GM18867 (cell line): Measurements from ENCODE around the gene MYO1F.
"Not testable (repeated sequence)": the region's sequence is repeated elsewhere in the genome, so short reads cannot be mapped to it uniquely, and the experiment has no call there.

Source experiments
- ATAC-seq: cut with Tn5 transposase; IDR thresholded peaks from one replicate; pipeline ENCODE4 v1.9.1; 2021; ENCODE audit warnings: mild to moderate bottlenecking, moderate library complexity; ENCODE audit not compliant: unreplicated experiment

Gene MYO1F

DNA sequence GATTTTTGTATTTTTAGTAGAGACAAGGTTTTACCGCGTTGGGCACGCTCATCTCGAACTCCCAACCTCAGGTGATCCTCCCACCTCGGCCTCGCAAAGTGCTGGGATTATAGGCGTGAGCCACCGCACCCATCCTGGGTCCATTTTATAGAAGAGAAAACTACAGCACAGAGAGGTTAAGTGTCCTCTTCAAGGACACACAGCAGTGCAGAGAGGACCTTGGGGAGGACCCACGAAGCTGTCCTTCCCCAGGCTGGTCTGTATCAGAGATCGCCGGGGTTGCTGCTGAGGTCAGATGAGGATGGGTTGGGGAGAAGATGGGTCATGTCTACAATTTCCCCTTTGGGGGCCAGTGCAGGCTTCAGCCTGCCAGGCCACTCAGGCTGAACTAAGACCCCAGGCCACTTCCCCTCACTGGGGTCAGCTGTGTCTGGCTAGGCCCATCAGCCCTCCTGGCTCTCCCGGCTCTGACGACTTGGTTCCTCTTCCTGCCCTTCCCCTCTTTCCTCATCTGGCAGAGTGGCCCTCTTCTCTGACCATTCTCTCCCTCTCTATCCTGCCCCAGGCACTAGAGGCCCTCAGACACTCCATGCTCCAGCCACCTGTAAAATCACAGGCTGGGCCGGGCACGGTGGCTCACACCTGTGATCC lies 9.6 kb downstream of the MYO1F start:
- ATAC-seq = no peak

DNA sequence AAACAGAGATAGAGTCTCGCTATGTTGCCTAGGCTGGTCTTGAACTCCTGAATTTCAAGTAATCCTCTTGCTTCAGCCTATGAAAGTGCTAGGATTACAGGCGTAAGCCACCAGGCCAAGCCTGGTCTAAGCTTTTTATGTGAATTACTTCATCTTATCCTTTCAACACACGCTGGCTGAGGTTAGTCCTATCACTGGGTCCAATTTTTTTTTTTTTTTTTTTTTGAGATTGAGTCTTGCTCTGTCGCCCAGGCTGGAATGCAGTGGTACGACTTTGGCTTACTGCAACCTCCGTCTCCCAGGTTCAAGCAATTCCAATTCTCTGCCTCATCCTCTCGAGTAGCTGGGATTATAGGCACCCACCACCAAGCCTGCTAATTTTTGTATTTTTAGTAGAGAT lies 10.4 kb downstream of the MYO1F start:
- ATAC-seq = no peak

DNA sequence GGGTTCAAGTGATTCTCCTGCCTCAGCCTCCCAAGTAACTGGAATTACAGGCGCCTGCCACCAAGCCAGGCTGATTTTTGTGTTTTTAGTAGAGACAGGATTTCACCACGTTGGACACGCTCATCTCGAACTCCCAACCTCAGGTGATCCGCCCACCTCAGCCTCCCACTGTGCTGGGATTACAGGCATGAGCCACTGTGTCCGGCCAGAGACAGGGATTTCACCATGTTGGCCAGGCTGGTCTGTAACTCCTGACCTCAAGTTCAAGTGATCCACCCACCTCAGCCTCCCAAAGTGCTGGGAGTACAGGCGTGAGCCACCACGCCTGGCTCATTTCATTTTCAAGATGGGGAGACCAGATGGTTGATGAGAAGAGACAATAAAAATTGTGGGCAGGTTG lies 12.4 kb downstream of the MYO1F start:
- ATAC-seq = not testable (repeated sequence)

DNA sequence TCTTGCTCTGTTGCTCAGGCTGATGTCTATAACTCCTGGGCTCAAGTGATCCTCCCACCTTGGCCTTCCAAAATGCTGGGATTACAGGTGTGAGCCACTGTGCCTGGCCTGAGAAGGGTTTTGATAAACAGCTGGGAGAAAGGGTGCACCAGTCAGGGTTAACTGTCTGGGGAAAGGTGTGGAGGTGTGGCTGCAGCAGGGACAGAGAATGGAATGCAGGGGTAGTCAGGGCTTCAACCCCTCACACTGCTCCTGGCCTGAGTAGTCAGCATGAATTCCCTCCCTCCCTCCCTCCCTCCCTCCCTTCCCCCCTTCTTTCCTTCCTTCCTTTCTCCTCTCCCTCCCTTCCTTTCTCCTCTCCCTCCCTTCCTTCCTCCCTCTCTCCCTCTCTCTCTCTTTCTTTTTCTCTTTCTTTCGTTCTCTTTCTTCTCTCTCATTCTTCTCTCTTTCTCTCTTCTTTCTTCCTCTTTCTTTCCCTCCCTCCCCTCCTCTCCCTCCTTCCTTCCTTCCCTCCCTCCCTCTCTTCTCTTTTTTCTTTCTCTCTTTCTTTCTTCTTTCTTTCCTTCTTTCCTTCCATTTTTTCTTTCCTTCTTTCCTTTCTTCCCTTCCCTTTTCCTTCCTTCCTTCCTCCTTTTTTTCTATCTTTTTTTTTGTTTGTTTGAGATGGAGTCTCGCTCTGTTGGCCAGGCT lies 16.0 kb downstream of the MYO1F start:
- no peak for ATAC-seq

DNA sequence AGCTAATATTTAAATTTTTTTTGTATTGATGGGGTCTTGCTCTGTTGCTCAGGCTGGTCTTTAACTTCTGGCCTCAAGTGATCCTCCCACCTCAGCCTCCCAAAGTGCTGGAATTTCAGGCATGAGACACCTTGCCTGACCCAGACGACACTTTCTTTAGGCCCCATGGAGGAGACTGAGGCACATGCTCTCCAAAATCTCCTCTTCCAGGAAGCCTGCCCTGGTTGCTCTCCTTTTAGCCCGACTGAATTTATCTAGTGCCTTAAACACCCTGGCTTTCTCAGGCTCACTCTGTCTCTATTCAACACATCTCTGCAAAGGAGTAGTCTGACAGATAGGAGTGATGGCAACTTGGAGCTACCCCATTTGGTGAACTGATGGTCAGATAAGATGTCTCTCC lies 18.9 kb downstream of the MYO1F start:
- no peak for ATAC-seq

DNA sequence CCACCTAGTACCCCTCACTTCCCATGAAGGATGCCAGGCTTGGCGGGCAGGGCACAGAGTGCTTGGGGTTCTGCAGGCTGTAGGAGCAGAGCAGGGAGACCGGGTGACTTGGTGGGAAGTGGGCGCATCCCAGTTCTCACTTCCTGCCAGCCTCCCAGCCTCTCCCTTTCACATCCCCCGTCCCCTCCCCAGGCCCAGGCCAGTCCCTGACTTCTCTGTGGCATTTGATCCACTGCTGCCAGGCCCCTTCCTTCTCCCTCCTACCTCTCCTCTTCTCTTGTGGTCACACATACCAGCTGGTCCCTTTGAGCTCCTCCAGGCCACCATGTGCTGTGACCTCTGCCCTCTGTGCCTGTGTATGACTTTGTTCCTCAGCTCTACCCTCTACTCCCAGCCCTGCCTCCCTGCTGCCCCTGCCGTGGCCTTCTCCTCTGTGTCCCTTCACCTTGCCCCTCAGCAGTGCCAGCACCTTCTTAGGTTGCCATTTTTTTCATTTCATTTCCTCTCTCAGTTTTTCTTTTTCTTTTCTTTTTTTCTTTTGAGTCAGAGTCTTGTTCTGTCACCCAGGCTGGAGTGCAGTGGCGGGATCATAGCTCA lies 19.5 kb downstream of the MYO1F start:
- no peak for ATAC-seq

DNA sequence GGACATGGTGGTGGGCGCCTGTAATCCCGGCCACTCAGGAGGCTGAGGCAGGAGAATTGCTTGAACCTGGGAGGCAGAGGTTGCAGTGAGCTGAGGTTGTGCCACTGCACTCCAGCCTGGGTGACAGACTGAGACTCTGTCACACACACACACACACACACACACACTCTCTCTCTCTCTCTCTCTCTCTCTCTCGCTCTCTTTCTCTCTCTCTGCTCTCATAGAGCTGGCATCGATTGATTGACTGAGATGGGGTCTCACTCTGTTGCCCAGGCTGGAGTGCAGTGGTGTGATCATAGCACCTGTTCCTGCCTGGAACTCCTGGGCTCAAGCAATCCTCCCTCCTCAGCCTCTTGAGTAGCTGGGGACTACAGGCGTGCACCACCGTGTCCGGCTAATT lies 23.5 kb downstream of the MYO1F start:
- not testable (repeated sequence) for ATAC-seq

DNA sequence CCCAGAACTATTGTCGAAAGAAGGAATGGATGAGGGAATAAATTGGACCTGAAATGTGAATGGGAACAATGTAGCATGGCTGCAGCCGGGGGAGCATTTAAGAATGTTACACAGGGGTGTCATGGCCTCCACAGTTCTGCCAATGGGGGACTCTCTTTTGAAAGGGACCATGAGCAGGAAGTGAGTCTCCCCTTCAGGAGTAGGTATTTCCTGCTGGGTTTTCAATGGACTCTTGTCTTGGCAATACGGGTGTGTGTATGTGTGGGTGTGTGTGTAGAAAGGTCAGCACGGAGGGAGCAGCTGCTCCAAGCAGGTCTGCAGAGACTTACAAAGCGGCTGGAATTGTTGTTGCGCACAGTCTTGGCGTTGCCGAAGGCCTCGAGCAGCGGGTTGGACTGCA lies 24.4 kb downstream of the MYO1F start:
- ATAC-seq = no peak

DNA sequence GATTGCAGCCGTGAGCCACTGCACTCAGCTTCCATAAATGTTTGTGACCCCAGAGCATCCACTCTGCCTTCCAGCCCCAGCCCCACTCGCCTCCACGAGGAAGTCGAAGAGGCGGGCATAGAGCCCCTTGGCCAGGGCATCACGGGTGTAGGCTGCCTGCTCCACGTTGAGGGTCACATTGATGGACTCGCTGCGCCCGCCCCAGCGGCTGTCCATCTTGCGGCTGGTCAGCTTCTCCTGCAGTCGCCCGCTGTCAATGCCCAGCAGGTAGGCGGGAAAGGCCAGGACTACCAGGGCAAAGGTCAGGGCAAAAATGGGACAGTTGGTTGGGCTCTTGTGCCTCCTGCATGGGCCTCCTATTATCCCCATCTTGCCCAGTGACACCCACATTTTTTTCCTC lies 27.2 kb downstream of the MYO1F start:
- no peak for ATAC-seq

DNA sequence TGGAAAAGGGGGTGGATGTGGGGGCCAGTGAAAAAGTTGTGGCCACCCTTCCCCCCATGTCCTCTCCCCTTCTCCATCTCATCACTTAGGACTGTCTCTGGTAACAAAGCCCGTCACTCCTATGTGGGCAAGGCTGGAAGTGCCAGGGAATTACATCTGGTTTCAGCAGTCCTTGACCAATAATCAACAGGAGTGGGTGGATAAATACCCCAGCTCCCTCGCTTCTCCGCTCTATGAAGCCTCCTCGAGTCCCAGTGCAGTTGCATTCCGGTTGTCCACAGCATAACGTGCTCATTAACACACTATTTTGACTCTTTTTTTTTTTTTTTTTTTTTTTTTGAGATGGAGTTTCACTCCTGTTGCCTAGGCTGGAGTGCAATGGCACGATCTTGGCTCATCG lies 31.5 kb downstream of the MYO1F start:
- ATAC-seq = no peak

DNA sequence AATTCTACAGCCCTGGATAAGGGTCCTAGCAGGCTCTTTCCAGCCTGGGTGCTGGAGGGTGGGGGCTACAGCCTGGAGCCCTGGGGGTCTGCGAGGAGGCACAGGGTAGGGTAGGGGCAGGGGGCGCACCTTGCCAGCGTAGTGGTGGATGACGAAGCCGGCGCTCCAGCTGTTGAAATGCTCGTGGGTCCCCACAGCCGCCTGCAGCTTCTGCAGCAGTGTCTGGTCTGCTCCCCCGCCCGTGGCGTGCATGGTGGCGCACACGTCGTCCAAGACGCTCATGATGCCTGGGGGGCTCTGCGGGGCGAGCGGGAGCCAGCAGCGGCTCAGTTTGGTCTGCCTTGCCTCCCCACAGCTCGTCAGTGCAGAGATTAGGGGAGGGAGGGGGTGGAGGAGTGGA lies 33.1 kb downstream of the MYO1F start:
- no peak for ATAC-seq

DNA sequence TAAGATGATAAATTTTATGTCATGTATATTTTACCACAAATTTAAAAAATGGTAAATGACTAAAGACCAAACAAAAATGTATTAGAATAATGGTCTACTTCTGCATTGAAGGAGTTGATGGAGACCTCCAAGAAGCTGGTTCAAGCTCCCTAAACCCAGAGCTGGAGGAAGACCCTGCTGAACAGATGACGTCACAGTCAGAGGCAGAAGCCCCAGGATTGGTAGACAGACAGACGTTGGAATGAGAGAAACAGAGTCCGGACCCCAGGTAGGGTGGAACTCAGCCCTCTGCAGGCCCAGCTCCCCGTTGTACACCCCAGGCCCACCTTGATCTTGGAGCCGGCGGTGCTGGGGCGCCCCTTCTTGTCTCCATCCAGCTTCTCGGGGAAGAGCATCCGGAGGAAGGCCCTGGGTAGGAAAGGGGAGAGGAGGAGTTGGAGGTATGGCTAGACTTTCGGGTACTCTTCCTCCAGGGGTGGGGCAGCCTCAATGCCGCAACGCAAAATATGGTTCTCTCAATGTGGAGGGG lies 37.6 kb downstream of the MYO1F start:
- ATAC-seq = no peak

DNA sequence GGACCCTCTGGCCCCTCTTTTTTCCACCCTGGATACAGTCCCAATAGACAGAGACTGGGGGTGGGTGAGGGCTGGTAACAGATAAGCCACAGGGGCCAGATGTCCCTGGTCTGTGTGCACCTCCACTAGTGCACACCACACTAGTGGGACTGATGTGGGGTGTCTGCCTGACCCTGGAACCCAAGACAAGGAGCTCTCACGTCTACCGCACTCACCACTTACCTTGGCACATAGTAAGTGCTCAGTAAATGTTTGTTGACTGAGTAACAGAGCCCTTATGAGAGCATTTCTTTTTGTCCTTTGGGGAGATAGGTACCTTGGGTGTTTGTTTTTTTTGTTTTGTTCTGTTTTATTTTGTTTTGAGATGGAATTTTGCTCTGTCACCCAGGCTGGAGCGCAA lies 40.1 kb downstream of the MYO1F start:
- no peak for ATAC-seq

DNA sequence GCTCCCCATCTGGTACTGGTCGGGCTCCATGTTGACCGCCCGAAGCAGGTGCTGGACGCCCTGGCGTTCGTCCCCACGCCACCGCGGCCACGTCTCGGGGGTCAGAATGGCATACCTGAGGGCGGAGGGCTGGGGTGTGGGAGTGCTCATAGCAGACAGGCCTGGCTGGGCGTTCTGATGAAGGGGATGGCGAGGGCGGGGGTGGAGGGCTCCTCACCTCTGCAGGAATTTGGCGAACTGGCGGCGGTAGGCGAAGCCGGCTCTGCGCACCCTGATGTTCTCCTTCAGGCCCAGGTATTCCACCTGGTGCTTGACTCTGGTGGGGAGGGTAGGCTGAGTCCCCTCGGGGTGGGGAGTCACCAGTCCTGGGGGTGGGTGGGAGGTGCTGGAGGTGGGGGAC lies 41.0 kb downstream of the MYO1F start:
- ATAC-seq = no peak

DNA sequence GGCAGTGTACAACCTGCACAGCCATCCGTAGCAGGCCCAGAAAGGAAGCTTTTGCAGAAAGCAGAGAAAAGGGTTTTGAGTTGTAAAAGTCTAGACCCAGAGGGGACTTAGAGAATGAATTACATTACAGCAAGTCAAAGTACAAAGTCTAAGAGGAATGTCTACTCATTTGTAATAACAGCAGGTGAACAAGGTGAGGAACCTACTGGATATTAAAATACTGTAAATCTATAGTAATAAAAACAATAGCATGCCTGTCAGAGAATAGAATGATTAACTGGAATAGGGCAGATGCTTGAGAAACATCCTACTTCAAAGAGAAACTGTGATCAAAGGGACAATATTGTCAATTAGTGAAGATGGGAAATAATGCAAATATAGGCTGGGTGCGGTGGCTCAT lies 45.0 kb downstream of the MYO1F start:
- no peak for ATAC-seq

DNA sequence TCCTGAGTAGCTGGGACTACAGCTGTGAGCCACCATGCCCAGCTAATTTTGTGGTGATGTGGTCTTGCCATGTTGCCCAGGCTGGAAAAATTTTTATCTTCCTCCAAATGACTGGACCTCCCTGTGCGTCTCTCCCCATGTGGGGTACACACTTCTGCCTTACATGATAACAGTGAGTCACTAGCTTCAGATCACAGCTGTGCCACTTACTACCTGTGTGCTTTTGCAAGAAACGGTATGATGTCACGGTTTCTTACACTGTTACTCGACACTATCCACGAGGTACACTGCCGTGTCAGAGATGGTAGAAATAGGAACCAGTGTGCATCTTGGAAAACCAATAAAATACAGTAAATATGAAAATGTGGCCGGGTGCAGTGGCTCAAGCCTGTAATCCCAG lies 45.8 kb downstream of the MYO1F start:
- ATAC-seq = no peak

DNA sequence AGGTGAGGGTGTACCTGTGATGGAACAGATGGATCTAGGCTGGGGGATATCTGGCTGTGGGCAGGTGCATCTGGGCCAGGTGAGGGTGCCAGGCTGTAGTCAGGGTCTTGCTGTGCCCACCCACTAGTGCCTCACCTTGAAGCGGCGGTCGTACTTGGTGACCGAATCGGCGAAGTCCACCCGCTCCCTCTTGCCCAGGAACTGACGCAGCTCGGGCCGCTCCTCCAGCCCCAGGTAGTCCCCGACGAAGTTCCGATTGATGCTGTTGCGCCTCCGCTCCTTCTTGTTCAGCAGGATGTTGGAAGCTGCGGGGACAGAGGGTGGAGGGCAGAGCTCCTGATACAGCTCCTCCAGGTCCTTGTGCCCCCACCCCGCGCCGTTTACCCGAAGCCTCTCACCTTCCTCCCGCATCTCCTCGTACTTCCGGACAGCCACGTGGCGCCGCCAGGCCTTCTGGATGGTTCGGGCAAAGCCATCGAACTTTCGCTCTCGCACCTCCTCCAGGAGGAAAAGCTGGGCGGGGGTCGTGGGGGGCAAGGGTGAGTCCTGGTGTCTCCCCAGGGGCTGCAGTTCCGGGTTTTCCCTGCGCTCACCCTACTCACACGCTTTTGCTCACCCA lies 47.1 kb downstream of the MYO1F start:
- ATAC-seq = no peak

DNA sequence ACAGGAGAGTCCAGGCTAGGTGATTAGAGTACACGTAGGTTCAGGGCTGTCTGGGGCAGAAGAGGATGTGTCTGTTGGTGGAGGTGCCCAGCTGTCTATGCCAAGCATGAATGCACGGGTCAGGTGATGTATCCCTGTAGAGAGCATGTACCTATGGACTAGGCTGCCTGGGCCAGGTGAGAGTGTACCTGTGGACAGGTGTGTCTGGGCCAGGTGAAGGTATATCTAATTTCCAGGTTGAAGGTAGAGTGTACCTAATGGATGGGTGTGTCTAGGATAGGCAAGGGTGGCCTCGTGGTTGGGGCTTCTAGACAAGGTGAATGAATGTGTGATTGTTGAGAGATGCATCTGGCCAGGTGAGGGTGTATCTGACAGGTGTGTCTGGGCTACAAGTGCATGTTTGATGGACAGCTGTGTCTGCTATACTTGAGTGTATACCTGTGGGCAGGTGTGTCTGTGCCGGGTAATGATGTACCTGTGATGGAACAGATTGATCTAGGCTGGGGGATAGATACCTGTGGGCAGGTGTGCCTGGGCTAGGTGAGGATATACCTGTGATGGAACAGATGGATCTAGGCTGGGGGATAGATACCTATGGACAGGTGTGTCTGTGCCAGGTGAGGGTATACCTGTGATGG lies 47.8 kb downstream of the MYO1F start:
- ATAC-seq = no peak

DNA sequence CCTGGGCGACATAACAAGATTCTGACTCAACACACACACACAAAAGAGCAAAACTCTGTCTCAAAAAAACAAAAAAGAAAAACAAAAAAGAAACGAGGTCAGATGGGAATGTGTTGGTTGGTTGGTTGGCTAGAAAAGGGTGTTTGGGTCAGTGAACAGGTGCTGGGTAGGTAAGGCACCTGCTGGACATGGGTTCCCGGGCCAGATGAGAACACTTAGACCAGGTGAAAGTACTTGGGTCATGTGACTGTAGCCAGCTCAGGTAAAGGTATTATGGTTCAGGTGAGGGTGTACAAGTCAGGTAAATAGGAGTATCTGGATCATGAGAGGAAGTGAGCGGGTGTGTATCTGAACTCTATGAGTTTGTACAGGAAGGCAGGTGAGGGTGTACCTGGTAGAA lies 48.7 kb downstream of the MYO1F start:
- no peak for ATAC-seq

DNA sequence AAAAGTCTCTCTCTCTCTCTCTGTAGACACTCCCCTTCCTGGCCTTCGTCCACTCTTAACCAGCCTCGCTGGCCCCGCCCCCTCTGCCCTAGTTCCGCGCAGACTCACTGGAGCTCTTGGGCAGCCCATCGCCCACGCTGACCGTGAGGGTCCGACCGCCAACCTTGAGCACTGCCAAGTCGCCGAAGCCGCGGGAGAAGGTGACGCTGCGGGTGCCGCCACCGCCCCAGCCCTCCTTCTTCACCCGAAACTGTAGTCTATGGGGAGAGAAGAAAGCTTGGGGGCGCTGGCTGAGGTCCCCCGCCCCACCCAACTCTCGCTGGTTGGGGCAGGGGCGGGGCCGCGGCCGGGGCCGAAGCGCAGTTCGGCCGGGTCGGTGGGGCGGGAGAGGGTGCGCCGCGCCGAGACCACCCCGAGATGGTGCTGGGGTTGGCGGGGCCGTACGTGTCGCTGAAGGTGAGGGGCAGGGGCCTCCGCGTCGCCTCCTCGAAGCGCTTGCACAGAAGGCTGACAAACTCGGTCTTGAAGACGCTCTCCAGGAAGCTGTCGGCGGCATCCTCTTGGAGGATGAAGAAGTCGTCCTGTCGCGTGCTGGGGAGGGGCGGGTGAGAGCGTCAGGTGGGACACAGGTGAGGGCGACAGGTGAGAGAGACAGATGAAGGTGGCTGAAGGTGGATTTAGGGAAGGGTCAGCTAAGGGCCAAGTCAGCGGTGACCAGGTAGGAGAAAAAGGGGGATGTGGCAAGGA lies 50.7 kb downstream of the MYO1F start:
- no peak for ATAC-seq

DNA sequence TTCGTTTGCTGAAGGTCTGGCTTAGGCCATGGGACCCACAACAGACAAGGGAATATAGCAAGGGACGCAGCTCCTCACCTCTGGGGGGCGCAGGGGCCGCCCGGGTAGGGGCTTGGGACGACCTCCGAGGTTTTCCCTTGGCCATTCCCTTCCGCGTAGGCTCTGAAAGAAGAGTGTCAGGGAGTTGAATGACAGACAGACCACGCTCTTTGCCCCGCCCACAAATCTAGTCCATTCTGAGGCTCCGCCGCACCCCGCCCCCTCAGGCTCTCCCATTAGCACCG lies 51.9 kb downstream of the MYO1F start:
- ATAC-seq = no peak
